GM21526 (cell line): Measurements from ENCODE around the gene BNIP5.

Experiments
- ATAC-seq: cut with Tn5 transposase; IDR thresholded peaks from one replicate; pipeline ENCODE4 v1.9.1; 2021; ENCODE audit warnings: moderate library complexity; ENCODE audit not compliant: unreplicated experiment, low FRiP score

Gene BNIP5

GRCh38 chr6:36301085-36301658 lies 35.5 kb downstream of the BNIP5 start:
- no peak for ATAC-seq

GRCh38 chr6:36298027-36298426 lies 38.7 kb downstream of the BNIP5 start:
- ATAC-seq, result no peak

GRCh38 chr6:36297511-36297910 lies 39.2 kb downstream of the BNIP5 start:
- ATAC-seq, result no peak

DNA sequence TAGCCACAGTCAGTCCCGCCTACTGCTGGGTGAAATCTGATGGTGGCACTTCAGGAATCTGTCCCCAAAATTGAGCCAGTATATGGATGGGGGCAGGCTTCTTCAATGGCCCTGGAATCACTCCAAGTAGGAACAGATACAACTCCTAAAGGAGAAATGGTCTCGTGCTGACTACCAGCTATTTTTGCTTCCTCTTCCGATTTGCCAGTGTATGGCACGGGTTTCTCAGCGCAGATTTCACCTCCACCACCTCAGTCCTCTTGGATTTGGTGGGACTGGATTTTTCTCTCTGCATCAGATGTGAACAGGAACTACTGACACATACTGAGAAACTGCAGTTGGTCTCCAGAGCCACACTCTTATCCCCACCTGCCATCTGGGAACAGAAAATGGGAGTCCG lies 39.6 kb downstream of the BNIP5 start:
- no peak for ATAC-seq

DNA sequence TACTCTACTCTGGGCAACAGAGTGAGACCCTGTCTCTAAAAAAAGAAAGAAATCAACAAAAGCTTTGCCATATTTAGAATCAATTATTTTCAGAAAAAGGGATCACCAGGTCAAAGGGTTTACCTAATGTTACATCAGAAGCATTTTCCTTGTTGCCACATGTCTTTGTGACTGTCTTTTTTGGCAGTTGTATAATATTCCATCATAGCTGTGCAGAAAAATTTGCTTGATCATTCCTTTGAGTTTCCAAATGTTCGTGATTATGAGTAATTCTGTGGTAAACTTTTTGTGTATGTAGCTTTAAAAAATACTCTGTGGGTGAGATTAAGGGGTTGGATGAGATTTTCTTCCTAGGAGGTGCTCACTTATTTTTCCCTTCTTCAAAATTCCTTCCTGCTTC lies 40.4 kb downstream of the BNIP5 start:
- no peak for ATAC-seq

DNA sequence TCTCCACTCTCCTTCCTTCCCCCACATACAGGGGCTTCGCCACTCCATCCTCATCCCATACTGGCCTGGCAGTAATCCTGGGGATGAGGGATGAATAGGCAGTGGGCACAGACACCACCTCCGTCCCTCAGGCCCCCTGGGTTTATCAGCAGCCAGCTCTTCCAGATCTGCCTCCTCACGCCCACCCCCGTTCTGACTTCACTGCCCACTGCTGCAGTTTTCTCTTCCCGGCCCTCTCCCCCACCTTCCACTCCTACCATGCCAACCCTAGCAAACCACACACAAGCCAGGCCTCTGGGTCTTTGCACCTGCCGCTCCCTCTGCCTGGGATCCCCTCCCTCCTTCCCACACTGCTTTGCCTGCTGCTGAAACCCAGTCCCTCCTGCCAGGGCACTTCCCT lies 44.5 kb downstream of the BNIP5 start:
- ATAC-seq, result no peak

DNA sequence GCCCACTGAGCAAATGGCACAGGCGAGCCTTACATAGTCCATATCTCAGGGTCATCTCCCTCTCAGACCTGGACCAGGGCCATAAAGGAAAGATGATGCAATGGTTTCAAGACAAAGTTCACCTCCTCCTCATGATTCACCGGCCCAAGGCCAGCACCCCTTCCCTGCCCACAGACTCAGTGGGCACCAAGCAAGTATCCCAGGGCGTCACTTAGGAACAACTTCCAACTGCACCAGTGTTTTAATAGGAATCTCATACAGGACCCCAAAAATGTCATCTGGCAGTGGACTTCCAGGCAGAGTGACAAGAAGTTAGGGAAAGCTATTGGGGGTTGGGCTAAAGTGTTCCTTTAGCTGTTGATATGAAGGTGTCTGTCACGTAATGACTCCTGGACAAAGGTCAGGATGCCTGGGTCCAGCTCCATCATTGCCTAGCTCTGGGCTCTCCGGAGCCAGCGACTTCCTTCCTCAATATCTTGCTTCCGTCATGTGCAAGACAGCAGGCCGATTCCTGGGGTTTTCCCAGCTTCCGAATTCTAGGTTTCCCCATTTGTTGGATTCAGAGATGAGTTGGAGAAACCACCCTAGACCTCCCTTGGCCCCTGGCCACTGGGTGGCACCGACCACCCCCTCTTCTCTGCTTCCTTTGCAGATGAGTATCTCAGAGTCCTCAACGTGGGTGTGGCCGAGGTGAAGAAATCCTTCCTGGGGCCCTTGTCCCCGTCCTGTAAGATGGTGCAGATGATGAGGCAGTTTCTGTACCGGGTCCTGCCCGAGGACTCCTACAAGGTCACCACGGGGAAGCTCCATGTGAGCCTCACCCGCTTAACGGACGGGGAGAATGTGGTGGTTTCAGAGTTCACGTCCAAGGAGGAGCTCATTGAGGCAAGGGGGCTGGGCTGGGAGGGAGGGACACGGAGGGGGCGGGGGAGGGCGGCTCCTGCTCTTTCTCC lies 45.7 kb downstream of the BNIP5 start:
- ATAC-seq, result no peak

GRCh38 chr6:36289281-36289878 lies 47.3 kb downstream of the BNIP5 start:
- ATAC-seq, result no peak

DNA sequence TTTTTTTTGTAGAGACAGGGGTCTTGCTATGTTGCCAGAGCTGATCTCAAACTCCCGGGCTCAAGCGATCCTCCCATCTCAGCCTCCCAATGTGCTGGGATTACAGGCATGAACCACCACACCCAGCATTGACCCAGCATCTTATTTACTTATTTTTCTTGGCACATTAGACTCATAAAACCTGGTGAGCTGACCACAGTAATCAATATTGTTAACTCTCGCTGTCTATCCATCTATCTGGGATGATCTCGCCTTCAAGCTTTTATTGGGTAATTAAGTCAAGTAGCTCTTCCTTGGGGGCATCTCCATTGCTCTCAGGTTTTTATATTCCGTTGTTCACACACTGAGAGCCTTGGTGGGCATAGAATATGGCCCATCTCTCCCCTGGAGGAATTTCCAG lies 49.8 kb downstream of the BNIP5 start:
- no peak for ATAC-seq

GRCh38 chr6:36285797-36286196 lies 50.9 kb downstream of the BNIP5 start:
- ATAC-seq, result no peak

GRCh38 chr6:36285187-36285671 lies 51.5 kb downstream of the BNIP5 start:
- ATAC-seq, result no peak

DNA sequence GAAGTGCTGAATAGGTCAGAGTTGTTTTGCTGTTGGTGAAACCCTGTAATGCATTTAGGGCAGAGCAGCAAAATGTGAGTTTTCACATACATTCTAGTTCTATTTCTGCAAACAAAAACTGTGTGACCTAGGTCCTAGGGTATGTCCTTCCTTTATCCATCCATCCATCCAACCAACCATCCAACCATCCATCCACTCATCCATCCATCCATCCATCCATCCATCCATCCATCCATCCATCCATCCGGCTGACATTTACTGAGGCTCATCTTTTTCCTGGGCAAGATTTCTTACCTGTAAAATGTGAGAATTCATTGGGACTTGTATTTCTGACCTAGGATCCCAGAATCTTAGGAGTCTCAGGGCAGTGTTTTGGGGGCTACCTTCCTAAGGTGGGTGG lies 52.3 kb downstream of the BNIP5 start:
- no peak for ATAC-seq

DNA sequence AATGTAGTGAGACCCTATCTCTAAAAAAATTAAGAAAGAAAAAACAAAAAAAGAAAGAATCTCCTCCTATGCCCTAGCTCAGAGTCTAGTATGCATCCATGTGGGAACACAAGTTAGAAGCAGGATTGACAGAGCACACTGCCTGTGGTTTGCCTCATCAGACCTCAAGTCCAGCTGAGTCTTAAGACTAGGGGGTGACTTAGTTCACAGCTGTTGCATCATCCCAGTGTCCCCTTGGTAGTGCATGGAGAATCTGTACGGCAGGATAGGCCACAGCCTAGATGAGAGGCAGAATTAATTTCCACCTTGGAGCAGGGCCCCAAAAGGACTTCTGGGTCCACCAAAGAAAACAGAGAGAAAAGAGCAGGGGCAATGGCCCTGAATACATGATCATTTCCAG lies 53.1 kb downstream of the BNIP5 start:
- no peak for ATAC-seq

DNA sequence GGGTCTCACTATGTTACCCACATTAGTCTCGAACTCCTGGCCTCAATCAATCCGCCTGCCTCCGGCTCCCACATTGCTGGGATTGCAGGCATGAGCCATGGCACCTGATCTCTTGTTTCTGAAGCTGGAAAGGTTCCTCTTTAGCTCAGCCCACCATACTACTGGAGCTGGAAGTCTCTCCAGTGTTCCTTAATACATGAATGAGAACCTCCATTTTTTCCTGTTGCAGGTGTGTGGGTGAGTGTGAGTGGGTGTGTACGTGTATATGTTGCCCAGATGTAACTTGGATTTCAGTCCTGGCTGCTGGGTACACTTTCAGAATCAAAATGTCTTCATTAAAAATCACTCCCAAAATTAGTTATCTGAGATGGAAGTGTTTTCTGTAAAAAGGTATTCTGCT lies 55.7 kb downstream of the BNIP5 start:
- ATAC-seq, result no peak

GRCh38 chr6:36280467-36280866 lies 56.2 kb downstream of the BNIP5 start:
- ATAC-seq, result no peak

- ATAC-seq, result no peak
Measured at GRCh38 chr6:36277946-36278470, 58.7 kb downstream of the BNIP5 start.

DNA sequence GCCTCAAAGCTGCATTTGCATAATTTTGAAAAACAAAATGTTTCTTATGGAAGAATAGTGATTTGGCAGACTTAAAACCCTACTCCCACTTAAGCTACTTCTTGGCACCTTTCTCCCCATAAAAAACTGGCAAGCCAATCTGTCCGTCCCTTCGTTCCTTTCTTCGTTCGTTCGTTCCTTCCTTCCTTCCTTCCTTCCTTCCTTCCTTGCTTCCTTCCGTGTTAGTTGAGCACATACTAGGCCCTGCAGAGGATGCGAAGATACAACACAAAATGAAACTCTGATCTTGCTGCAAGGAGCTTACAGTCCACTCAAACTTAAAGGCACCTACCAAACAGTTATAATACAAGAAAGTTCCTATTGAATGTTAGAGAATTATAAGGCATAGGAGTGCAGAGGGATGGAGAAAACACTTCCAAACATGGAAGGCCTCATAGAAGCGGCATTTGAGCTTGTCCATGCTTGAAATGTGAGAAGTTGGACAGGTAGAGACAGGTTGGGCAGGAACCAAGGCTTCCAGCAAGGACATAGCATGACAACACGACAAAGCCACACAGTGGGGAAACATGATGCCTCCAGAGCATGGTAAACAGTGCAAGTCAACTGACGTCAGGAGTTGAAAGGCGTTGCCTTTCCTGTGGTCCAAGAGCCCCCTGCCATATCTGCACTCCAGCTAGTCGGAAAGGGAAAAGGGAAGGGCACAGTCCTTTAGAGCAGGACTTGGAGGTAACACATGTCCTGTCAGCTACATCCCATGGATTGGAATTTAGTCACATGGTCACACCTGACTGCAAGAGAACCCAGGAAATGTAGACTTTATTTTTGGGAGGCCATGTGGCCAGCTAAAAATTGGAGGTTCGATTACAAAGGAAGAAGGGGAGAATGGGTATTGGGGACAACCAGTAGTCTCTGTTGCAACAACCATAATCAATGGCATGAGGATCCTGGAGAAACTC lies 59.8 kb downstream of the BNIP5 start:
- ATAC-seq, result no peak

DNA sequence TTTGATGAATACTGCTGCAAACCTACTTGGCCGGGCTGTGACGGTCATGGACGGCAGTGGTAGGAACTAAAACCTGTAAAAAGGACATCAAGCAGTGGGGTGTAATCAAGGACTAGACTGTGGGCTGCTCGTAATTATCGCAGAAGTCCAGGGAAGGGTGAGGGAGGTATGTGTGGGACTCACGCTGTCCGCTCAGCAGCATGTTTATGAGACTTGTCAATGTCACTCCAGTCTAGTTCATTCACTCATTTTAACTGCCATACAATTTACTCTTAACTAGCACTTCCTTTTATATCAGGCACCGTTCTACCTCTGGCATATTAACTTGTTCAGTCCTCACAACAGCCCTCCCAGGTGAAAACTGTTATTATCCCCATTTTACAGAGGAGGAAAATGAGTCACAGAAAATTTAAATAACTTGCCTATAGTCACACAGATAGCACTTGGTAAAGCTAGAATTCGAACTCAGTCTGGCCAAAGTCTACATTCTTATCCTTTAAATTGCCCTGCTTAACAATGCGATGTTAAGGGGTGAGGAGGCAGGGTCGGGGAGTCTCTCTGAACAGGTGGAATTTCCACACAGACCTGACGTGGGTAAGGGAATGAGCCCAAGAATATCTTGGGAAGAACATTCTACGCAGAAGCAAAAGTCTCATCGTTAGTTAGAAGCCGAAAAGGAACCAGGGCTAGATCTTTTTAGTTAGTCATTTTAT lies 62.7 kb downstream of the BNIP5 start:
- ATAC-seq, result no peak

DNA sequence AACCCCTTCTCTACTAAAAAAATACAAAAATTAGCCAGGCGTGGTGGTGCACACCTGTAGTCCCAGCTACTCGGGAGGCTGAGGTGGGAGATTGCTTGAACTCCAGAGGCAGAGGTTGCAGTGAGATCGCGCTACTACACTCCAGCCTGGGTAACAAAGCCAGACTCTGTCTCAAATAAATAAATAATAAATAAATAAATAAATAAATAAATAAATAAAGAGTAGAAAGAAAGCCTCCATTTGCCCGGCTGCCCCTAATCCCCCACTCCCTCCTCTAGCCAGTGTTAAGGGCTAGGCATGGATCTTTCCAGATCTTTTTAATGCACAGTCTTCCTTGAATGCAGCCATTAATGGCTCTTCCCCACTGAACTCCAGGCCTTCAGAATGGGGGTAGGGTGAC lies 63.6 kb downstream of the BNIP5 start:
- ATAC-seq, result no peak

DNA sequence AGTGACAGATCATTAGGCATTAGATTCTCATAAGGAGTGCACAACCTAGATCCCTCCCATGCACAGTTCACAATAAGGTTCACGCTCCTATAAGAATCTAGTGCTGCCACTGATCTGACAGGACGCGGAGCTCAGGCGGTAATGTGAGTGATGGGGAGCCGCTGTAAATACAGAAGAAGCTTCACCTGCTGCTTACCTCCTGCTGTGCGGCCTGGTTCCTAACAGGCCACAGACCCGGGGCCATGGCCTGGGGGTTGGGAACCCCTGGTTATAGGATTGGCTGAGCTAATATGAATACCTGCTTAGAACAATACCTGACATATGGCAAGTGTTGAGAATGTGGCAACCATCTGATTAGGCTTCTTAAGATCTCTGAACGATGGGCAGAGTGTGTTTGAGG lies 64.5 kb downstream of the BNIP5 start:
- ATAC-seq, result no peak
